ENCODE results near the gene PRDM16. TPM values are rescaled to one million over a fixed set of nuclear protein-coding genes. Genes with fewer than 3 reads are reported as not detected.

PRDM16 gene
- total RNA-seq, 1 experiment from 2014 or later, result not detected

DNA sequence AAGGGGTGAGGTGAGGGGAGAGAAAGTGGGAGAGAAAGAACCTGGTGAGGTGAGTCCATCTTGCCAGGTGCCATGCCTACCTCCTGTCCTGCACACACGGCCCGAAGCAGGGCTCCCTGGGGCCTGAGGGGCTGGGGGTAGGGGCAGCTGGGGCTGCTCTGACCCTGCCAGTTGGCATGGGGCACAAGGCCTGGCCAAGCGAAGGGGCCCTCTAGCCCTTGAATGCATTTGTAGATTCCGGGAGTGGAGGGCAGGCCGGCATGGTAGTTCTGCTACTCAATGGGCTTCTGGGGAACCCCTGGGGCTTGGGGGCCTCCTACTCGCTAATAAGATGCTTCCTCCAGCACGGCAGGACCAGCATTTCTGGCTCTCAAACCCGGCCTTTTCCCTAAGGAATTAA, 3.6 kb upstream of the PRDM16 start:
- intact Hi-C loops (cut with micrococcal nuclease), result no loop called here
- Mint-ChIP-seq H3K27ac (ENCODE audit: low read depth, unreplicated experiment) (no peak overlapping the region), H3K36me3 (ENCODE audit: insufficient read depth, unreplicated experiment) (no peaks in the 10 kb centered on the region), H3K4me1 (ENCODE audit: insufficient read depth, unreplicated experiment) (no peaks in the 10 kb centered on the region), H3K4me3 (ENCODE audit: unreplicated experiment) (no peak overlapping the region), H3K27me3 (ENCODE audit: insufficient read depth, unreplicated experiment) (no peaks in the 10 kb centered on the region), H3K9me3 (ENCODE audit: unreplicated experiment) (peaks cover 6% of the 10 kb centered on the region)
- CTCF ChIA-PET, result no interaction called here
- no TSS peak for BruUV-seq (replicated peaks)
- TF ChIP-seq, protein P1, sequence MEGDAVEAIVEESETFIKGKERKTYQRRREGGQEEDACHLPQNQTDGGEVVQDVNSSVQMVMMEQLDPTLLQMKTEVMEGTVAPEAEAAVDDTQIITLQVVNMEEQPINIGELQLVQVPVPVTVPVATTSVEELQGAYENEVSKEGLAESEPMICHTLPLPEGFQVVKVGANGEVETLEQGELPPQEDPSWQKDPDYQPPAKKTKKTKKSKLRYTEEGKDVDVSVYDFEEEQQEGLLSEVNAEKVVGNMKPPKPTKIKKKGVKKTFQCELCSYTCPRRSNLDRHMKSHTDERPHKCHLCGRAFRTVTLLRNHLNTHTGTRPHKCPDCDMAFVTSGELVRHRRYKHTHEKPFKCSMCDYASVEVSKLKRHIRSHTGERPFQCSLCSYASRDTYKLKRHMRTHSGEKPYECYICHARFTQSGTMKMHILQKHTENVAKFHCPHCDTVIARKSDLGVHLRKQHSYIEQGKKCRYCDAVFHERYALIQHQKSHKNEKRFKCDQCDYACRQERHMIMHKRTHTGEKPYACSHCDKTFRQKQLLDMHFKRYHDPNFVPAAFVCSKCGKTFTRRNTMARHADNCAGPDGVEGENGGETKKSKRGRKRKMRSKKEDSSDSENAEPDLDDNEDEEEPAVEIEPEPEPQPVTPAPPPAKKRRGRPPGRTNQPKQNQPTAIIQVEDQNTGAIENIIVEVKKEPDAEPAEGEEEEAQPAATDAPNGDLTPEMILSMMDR (IDR thresholded peaks at IDR 0.05; ENCODE audit: unreplicated experiment), result no peak
- POLR2A ChIA-PET, result no interaction called here
- DNase-seq (ENCODE audit: unreplicated experiment), result no peak

DNA sequence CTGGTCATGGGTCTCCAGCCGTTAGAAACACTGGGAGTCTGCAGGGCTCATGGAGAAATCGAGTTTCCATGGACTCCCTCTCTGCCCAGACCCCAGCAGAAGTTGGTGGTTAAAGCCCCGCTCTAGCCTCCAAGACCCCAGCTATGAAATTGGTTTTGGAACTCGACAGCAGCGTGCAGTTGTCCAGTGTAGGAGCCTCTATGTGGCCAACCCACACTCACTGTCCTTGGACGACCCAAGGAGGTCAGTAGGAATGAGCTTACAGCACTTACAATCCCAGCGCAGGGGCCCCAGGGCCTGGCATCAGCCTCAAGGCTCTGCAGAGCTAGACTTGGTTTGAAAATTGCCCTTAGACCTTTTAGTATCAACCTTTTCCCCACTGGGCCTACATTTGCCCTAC, 3.2 kb upstream of the PRDM16 start:
- DNase-seq (ENCODE audit: unreplicated experiment), result no peak
- BruUV-seq (replicated peaks), result no TSS peak
- peaks cover 6% of the 10 kb centered on the region for H3K9me3 Mint-ChIP-seq (ENCODE audit: unreplicated experiment)
- ChIA-PET CTCF (interaction anchor here (0.6 kb wide), 1 partner anchor 988 kb away, joined by 4 read pairs; no protein-coding TSS in a partner anchor), POLR2A (no interaction called here)
- no peaks in the 10 kb centered on the region for H3K4me1 Mint-ChIP-seq (ENCODE audit: insufficient read depth, unreplicated experiment)
- H3K4me3 Mint-ChIP-seq (ENCODE audit: unreplicated experiment), result no peak overlapping the region
- no peaks in the 10 kb centered on the region for H3K27me3 Mint-ChIP-seq (ENCODE audit: insufficient read depth, unreplicated experiment)
- no peak overlapping the region for H3K27ac Mint-ChIP-seq (ENCODE audit: low read depth, unreplicated experiment)
- TF ChIP-seq, protein P1 (IDR thresholded peaks at IDR 0.05; ENCODE audit: unreplicated experiment), result no peak
- H3K36me3 Mint-ChIP-seq (ENCODE audit: insufficient read depth, unreplicated experiment), result no peaks in the 10 kb centered on the region
- intact Hi-C loops (cut with micrococcal nuclease), result no loop called here

DNA sequence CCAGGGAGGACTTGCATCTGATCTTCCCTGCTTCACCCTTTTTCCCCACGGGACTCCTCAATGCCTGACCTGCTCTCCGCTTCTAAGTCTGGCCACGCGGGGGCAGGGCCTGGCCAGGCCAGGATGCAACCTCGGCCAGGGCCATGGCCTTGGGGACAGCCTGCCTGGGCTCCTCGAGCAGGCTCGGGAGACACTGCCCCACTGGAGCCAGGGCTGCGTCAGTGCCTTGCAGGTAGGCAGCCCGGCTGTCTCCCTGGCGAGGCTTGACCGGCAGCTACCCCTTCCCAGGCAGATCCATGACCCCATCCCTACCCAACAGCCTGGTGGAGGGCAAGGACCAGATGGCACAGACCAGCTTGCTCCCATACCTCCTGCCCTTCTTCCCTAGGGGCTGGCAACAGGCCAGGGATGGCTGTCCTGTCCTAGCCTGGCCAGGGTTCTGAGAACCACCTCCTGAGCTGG, 2.7 kb upstream of the PRDM16 start:
- H3K27ac Mint-ChIP-seq (ENCODE audit: low read depth, unreplicated experiment), result no peak overlapping the region
- DNase-seq (ENCODE audit: unreplicated experiment), result no peak
- no TSS peak for BruUV-seq (replicated peaks)
- peaks cover 6% of the 10 kb centered on the region for H3K9me3 Mint-ChIP-seq (ENCODE audit: unreplicated experiment)
- intact Hi-C loops (cut with micrococcal nuclease), result no loop called here
- ChIA-PET CTCF (interaction anchor here (0.6 kb wide), 2 partner anchors 753 to 988 kb away, joined by 3 to 4 read pairs; no protein-coding TSS in a partner anchor), POLR2A (no interaction called here)
- no peaks in the 10 kb centered on the region for H3K4me1 Mint-ChIP-seq (ENCODE audit: insufficient read depth, unreplicated experiment)
- H3K36me3 Mint-ChIP-seq (ENCODE audit: insufficient read depth, unreplicated experiment), result no peaks in the 10 kb centered on the region
- H3K27me3 Mint-ChIP-seq (ENCODE audit: insufficient read depth, unreplicated experiment), result no peaks in the 10 kb centered on the region
- TF ChIP-seq, protein P1 (IDR thresholded peaks at IDR 0.05; ENCODE audit: unreplicated experiment), result no peak
- H3K4me3 Mint-ChIP-seq (ENCODE audit: unreplicated experiment), result no peak overlapping the region

DNA sequence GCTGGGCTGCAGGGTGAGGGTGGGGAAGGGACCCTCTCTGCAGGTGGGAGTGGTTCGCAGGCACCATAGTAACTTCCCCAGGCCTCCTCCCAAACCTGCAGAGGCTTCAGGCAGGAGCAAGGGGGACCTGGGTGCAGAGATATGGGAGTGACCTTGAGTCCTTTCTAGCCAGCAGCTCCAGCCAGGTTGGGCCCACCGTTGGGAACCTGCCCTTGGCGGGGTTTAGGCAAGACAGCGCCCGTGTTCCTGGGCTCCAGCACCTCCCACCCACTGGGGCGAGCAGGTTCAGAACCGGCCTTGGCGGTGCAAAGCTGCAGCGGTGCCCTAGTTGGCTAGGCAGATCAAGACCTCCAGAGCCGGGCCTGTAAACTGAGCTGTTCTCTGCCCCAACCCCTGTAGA, 2.2 kb upstream of the PRDM16 start:
- CTCF ChIA-PET, result no interaction called here
- no TSS peak for BruUV-seq (replicated peaks)
- TF ChIP-seq, protein P1 (IDR thresholded peaks at IDR 0.05; ENCODE audit: unreplicated experiment), result no peak
- no peaks in the 10 kb centered on the region for H3K36me3 Mint-ChIP-seq (ENCODE audit: insufficient read depth, unreplicated experiment)
- POLR2A ChIA-PET, result no interaction called here
- intact Hi-C loops (cut with micrococcal nuclease), result no loop called here
- H3K27me3 Mint-ChIP-seq (ENCODE audit: insufficient read depth, unreplicated experiment), result no peaks in the 10 kb centered on the region
- H3K4me1 Mint-ChIP-seq (ENCODE audit: insufficient read depth, unreplicated experiment), result no peaks in the 10 kb centered on the region
- no peak overlapping the region for H3K27ac Mint-ChIP-seq (ENCODE audit: low read depth, unreplicated experiment)
- no peak overlapping the region for H3K4me3 Mint-ChIP-seq (ENCODE audit: unreplicated experiment)
- H3K9me3 Mint-ChIP-seq (ENCODE audit: unreplicated experiment), result peaks cover 6% of the 10 kb centered on the region
- no peak for DNase-seq (ENCODE audit: unreplicated experiment)

Measured in MCF 10A (cell line).